ENCODE data around the gene CACNA1S.

CACNA1S gene

DNA sequence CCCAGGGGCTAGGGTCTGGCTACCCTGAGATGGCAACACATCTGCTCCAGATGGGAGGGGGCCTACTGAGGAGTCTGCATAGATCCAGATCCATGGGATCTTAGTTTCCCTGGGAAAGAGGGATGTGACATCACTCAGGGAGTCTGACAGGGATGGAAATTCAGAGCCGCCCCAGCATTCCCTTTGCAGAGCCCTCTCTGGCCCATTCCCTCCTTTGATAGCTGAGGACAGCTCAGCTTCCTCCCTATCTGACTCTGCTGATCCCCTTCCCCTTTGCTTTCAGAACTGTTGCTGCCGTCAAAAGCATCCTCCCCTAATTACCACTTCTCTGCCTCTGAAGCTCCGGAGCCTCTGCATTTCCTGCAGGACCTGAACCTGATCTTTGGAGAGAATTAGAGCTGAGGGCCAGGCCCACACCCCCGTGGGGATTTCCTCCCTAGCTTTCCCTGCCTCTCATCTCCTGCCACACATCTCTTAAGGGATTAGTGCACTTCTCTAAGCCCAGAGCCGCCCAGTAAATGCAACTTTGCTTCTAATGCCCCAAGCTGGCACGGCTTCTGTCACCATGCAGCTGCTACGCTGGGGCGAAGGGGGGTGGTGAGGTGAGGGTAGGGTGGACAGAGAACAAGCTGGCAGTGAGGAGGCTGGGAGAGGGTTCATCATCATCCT is 24.3 kb upstream of the CACNA1S start:
- Histone ChIP-seq H3K4me1 (ENCODE audit: control insufficient read depth in 1 of 2, insufficient read depth in 2 of 2, low read length in 2 of 2) (peaks cover 0 to 3% of the 10 kb centered on the region in 2 experiments), H3K4me2 (ENCODE audit: low read length) (no peak overlapping the region), H3K18ac (ENCODE audit: low read length) (no peak overlapping the region), H2BK120ac (ENCODE audit: insufficient read depth, low read length, poor library complexity) (no peak overlapping the region), H3K79me1 (ENCODE audit: low read length) (no peaks in the 10 kb centered on the region), H3K9ac (ENCODE audit: low read length) (no peak overlapping the region), H3K4ac (ENCODE audit: low read depth, low read length) (no peak overlapping the region), H3K79me2 (ENCODE audit: control insufficient read depth, insufficient read depth, low read length, poor library complexity) (no peaks in the 10 kb centered on the region), H4K91ac (ENCODE audit: low read depth, low read length) (no peak overlapping the region), H2BK12ac (ENCODE audit: low read length) (no peak overlapping the region), H3K23ac (ENCODE audit: low read length) (no peak overlapping the region), H2BK5ac (ENCODE audit: low read depth, low read length, poor library complexity) (no peak overlapping the region), H3K27me3 (ENCODE audit: insufficient read depth, low read length) (no peaks in the 10 kb centered on the region), H3K4me3 (ENCODE audit: low read depth, low read length) (no peak overlapping the region), H4K12ac (ENCODE audit: low read depth, low read length) (no peak overlapping the region), H3K27ac (ENCODE audit: low read depth, low read length) (no peak overlapping the region), H4K8ac (ENCODE audit: low read depth, low read length) (no peak overlapping the region), H2AK5ac (ENCODE audit: low read length) (no peak overlapping the region), H3K36me3 (ENCODE audit: control insufficient read depth in 1 of 2, insufficient read depth in 2 of 2, low read length in 2 of 2) (peaks cover 60 to 66% of the 10 kb centered on the region in 2 experiments), H2AFZ (ENCODE audit: insufficient read depth, low read length, poor library complexity) (no peak overlapping the region), H3K9me3 (ENCODE audit: insufficient read depth, low read depth, low read length) (peaks cover 2% of the 10 kb centered on the region), H3K14ac (ENCODE audit: low read length) (no peak overlapping the region)
- WGBS (ENCODE audit: extremely low coverage, insufficient coverage, insufficient read length) = no CpG with 5 or more reads among the region's 8 CpGs
- DNase-seq = no peak

DNA sequence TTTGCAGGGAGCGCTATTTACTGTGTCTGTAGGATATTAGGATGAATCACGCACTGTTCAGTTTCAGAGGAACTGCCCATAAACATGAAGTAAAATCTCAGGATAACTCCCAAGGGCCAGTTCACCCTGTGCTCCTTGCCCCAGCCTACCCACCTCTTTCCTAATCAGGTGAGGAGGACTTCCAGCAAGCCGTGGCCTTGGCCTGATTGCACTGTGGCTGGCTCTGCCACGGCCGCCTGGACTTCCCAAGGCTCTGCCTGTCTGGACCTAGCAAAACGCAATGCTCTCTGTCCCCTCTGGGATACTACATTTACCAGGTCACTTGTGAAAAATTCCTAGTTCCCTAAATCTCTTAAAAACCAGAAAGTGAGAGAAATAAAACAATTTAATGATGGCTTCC is 22.2 kb upstream of the CACNA1S start:
- H3K27me3 ChIP-seq (ENCODE audit: insufficient read depth, low read length) = no peaks in the 10 kb centered on the region
- no peak overlapping the region for H4K8ac ChIP-seq (ENCODE audit: low read depth, low read length)
- no peak overlapping the region for H2BK5ac ChIP-seq (ENCODE audit: low read depth, low read length, poor library complexity)
- H2BK12ac ChIP-seq (ENCODE audit: low read length) = no peak overlapping the region
- H3K14ac ChIP-seq (ENCODE audit: low read length) = no peak overlapping the region
- no peak overlapping the region for H3K18ac ChIP-seq (ENCODE audit: low read length)
- H3K79me2 ChIP-seq (ENCODE audit: control insufficient read depth, insufficient read depth, low read length, poor library complexity) = no peaks in the 10 kb centered on the region
- H3K36me3 ChIP-seq (ENCODE audit: control insufficient read depth in 1 of 2, insufficient read depth in 2 of 2, low read length in 2 of 2) = peaks cover 40 to 49% of the 10 kb centered on the region in 2 experiments
- H2AFZ ChIP-seq (ENCODE audit: insufficient read depth, low read length, poor library complexity) = no peak overlapping the region
- no peak overlapping the region for H3K23ac ChIP-seq (ENCODE audit: low read length)
- H4K12ac ChIP-seq (ENCODE audit: low read depth, low read length) = no peak overlapping the region
- H2AK5ac ChIP-seq (ENCODE audit: low read length) = no peak overlapping the region
- no peak overlapping the region for H3K4me3 ChIP-seq (ENCODE audit: low read depth, low read length)
- peaks cover 0 to 3% of the 10 kb centered on the region in 2 experiments for H3K4me1 ChIP-seq (ENCODE audit: control insufficient read depth in 1 of 2, insufficient read depth in 2 of 2, low read length in 2 of 2)
- H3K9me3 ChIP-seq (ENCODE audit: insufficient read depth, low read depth, low read length) = peaks cover 2% of the 10 kb centered on the region
- DNase-seq = no peak
- no peak overlapping the region for H4K91ac ChIP-seq (ENCODE audit: low read depth, low read length)
- WGBS (ENCODE audit: extremely low coverage, insufficient coverage, insufficient read length) = no CpG with 5 or more reads among the region's 6 CpGs
- no peak overlapping the region for H3K9ac ChIP-seq (ENCODE audit: low read length)
- no peaks in the 10 kb centered on the region for H3K79me1 ChIP-seq (ENCODE audit: low read length)
- H2BK120ac ChIP-seq (ENCODE audit: insufficient read depth, low read length, poor library complexity) = no peak overlapping the region
- no peak overlapping the region for H3K4ac ChIP-seq (ENCODE audit: low read depth, low read length)
- no peak overlapping the region for H3K4me2 ChIP-seq (ENCODE audit: low read length)
- no peak overlapping the region for H3K27ac ChIP-seq (ENCODE audit: low read depth, low read length)

DNA sequence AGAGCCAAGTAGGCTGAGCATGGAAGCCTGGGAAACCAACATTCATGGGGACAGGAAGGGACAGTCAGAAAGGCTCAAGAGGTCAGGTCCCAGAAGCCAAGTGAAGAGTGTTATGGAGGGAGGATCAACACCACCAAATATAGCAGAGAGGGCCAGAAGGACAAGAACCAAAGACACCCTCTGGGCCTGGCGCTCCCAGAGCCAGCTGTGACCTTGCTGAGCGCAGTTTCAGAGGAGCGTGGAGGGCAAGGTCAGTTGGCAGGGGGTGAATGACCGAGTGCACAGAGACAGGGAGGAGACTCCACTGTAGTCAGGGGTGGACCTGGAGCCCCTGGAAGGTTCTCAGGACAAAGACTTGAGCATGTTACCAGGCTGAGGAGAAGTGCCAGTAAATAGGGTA is 19.2 kb upstream of the CACNA1S start:
- H3K14ac ChIP-seq (ENCODE audit: low read length) = no peak overlapping the region
- no peaks in the 10 kb centered on the region for H3K27me3 ChIP-seq (ENCODE audit: insufficient read depth, low read length)
- no peak overlapping the region for H4K8ac ChIP-seq (ENCODE audit: low read depth, low read length)
- H3K4me3 ChIP-seq (ENCODE audit: low read depth, low read length) = no peak overlapping the region
- H2BK5ac ChIP-seq (ENCODE audit: low read depth, low read length, poor library complexity) = no peak overlapping the region
- WGBS (ENCODE audit: extremely low coverage, insufficient coverage, insufficient read length) = no CpG with 5 or more reads among the region's 4 CpGs
- DNase-seq = no peak
- no peaks in the 10 kb centered on the region for H3K9me3 ChIP-seq (ENCODE audit: insufficient read depth, low read depth, low read length)
- H3K27ac ChIP-seq (ENCODE audit: low read depth, low read length) = no peak overlapping the region
- no peaks in the 10 kb centered on the region for H3K79me1 ChIP-seq (ENCODE audit: low read length)
- H3K4me1 ChIP-seq (ENCODE audit: control insufficient read depth in 1 of 2, insufficient read depth in 2 of 2, low read length in 2 of 2) = no peaks in the 10 kb centered on the region
- no peak overlapping the region for H3K4ac ChIP-seq (ENCODE audit: low read depth, low read length)
- no peak overlapping the region for H2AFZ ChIP-seq (ENCODE audit: insufficient read depth, low read length, poor library complexity)
- H3K36me3 ChIP-seq (ENCODE audit: control insufficient read depth in 1 of 2, insufficient read depth in 2 of 2, low read length in 2 of 2) = peaks cover 21 to 22% of the 10 kb centered on the region in 2 experiments
- no peaks in the 10 kb centered on the region for H3K79me2 ChIP-seq (ENCODE audit: control insufficient read depth, insufficient read depth, low read length, poor library complexity)
- H2AK5ac ChIP-seq (ENCODE audit: low read length) = no peak overlapping the region
- H3K23ac ChIP-seq (ENCODE audit: low read length) = no peak overlapping the region
- no peak overlapping the region for H2BK120ac ChIP-seq (ENCODE audit: insufficient read depth, low read length, poor library complexity)
- H4K91ac ChIP-seq (ENCODE audit: low read depth, low read length) = no peak overlapping the region
- H3K4me2 ChIP-seq (ENCODE audit: low read length) = no peak overlapping the region
- H3K18ac ChIP-seq (ENCODE audit: low read length) = no peak overlapping the region
- no peak overlapping the region for H4K12ac ChIP-seq (ENCODE audit: low read depth, low read length)
- no peak overlapping the region for H2BK12ac ChIP-seq (ENCODE audit: low read length)
- no peak overlapping the region for H3K9ac ChIP-seq (ENCODE audit: low read length)

DNA sequence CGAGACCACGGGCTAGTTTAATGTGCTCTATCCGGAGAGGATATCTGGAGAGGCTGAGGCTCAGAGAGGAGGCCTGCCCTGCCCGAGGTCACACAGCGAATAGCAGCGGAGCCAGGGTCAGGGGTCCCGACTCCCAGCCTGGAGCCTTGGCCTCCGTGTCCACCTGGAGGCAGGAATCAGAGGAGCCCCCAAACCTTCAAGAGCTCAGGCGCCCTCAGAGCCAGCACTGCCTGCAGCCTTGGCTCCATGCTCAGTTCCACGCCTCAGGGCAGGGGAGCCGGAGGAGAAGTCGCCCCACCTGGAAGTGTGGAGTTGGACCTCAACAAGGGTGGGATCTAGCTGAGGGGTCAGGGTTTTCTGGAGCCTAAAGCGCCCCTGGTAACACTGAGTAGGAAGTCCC is 16.7 kb upstream of the CACNA1S start:
- Histone ChIP-seq H3K4me3 (ENCODE audit: low read depth, low read length) (no peak overlapping the region), H3K4me2 (ENCODE audit: low read length) (no peak overlapping the region), H3K27ac (ENCODE audit: low read depth, low read length) (no peak overlapping the region), H3K79me1 (ENCODE audit: low read length) (no peaks in the 10 kb centered on the region), H3K4ac (ENCODE audit: low read depth, low read length) (no peak overlapping the region), H3K79me2 (ENCODE audit: control insufficient read depth, insufficient read depth, low read length, poor library complexity) (no peaks in the 10 kb centered on the region), H2AFZ (ENCODE audit: insufficient read depth, low read length, poor library complexity) (no peak overlapping the region), H3K36me3 (ENCODE audit: control insufficient read depth in 1 of 2, insufficient read depth in 2 of 2, low read length in 2 of 2) (peaks cover under 1 to 2% of the 10 kb centered on the region in 2 experiments), H3K14ac (ENCODE audit: low read length) (no peak overlapping the region), H2BK12ac (ENCODE audit: low read length) (no peak overlapping the region), H4K8ac (ENCODE audit: low read depth, low read length) (no peak overlapping the region), H2BK5ac (ENCODE audit: low read depth, low read length, poor library complexity) (no peak overlapping the region), H4K12ac (ENCODE audit: low read depth, low read length) (no peak overlapping the region), H3K9me3 (ENCODE audit: insufficient read depth, low read depth, low read length) (no peaks in the 10 kb centered on the region), H4K91ac (ENCODE audit: low read depth, low read length) (no peak overlapping the region), H3K27me3 (ENCODE audit: insufficient read depth, low read length) (no peaks in the 10 kb centered on the region), H2BK120ac (ENCODE audit: insufficient read depth, low read length, poor library complexity) (no peak overlapping the region), H3K23ac (ENCODE audit: low read length) (no peak overlapping the region), H3K18ac (ENCODE audit: low read length) (no peak overlapping the region), H3K4me1 (ENCODE audit: control insufficient read depth in 1 of 2, insufficient read depth in 2 of 2, low read length in 2 of 2) (no peaks in the 10 kb centered on the region), H3K9ac (ENCODE audit: low read length) (no peak overlapping the region), H2AK5ac (ENCODE audit: low read length) (no peak overlapping the region)
- no peak for DNase-seq
- WGBS (ENCODE audit: extremely low coverage, insufficient coverage, insufficient read length) = no CpG with 5 or more reads among the region's 13 CpGs

Data from trophoblast cell (in vitro differentiated cells and primary cell).